ENCODE results near the gene CNOT11. TPM values are rescaled to one million over a fixed set of nuclear protein-coding genes. Genes with fewer than 3 reads are reported as not detected.

Gene CNOT11
- total RNA-seq, 4 donors from 2014 or later: 19.7 to 31.2 (median 21.6) TPM

DNA sequence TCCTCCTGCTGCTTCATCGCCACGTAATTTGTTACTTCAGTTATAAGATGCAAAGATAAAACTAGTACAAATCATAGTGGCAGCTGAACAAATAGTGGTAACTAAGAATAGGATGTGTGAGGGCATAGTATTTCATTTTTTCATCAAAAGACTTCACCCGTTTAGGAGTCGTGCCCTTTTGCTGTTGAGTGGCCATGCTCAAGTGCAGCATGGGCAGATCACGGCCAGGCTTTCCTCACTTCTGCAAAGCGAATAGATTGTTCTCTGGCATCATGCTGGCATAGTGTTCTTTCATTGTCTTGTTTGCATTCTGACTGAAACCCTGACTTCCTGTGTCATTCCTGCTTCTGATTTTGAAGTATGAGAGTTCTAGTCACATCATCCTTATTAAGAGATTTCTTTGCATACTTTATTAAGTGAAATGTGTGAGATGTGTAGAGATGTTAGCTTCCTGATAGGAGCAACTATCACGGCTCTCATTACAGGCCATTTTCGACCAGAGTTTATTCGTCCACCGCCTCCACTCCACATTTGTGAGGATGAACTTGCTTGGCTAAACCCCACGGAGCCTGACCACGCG lies 11.8 kb downstream of the CNOT11 start:
- Histone ChIP-seq H3K36me3 (no peaks in the 10 kb centered on the region), H3K9me3 (no peaks in the 10 kb centered on the region), H3K4me3 (no peak overlapping the region), H3K27ac (no peak overlapping the region), H3K27me3 (no peaks in the 10 kb centered on the region), H3K4me1 (no peaks in the 10 kb centered on the region)
- intact Hi-C loops (cut with DNase I; ENCODE audit: low total_unique reads): no loop called here
- TF ChIP-seq, protein P1, sequence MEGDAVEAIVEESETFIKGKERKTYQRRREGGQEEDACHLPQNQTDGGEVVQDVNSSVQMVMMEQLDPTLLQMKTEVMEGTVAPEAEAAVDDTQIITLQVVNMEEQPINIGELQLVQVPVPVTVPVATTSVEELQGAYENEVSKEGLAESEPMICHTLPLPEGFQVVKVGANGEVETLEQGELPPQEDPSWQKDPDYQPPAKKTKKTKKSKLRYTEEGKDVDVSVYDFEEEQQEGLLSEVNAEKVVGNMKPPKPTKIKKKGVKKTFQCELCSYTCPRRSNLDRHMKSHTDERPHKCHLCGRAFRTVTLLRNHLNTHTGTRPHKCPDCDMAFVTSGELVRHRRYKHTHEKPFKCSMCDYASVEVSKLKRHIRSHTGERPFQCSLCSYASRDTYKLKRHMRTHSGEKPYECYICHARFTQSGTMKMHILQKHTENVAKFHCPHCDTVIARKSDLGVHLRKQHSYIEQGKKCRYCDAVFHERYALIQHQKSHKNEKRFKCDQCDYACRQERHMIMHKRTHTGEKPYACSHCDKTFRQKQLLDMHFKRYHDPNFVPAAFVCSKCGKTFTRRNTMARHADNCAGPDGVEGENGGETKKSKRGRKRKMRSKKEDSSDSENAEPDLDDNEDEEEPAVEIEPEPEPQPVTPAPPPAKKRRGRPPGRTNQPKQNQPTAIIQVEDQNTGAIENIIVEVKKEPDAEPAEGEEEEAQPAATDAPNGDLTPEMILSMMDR (IDR thresholded peaks at IDR 0.05): no peak
- no peak for DNase-seq

DNA sequence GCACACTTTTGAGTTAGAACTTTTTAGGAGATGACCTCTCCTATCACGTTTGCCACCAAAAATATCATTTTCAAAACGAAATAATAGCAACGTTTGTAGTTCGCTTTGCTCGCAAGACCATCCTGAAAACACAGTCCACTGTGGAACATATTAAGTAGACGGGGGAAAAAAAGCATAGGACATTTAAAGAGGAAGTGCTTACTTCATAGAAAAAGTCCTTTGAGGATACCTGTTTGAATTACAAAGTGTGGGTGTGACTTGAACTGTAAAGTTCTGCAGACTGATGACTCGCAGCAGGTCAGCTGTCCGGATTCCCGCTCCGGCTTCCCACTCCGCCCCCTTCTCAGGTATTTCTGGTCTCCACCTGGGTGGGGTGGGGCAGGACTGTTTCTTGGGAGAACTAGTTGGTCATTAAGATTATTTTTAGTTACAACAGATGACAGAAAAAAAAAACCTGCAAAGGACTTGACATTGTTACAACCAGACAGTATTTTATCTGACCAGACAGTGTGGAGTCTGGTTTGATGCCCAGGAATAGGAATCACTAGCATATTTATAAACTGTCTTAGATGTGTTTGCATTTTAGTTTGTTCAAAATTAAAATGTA lies 13.3 kb downstream of the CNOT11 start:
- H3K36me3 ChIP-seq: no peaks in the 10 kb centered on the region
- H3K27ac ChIP-seq: no peak overlapping the region
- no peaks in the 10 kb centered on the region for H3K27me3 ChIP-seq
- TF ChIP-seq, protein P1 (IDR thresholded peaks at IDR 0.05): no peak
- no peak for TF ChIP-seq POLR2A (IDR thresholded peaks at IDR 0.05)
- H3K4me1 ChIP-seq: no peaks in the 10 kb centered on the region
- H3K9me3 ChIP-seq: no peaks in the 10 kb centered on the region
- intact Hi-C loops (cut with DNase I; ENCODE audit: low total_unique reads): no loop called here
- no peak for DNase-seq
- H3K4me3 ChIP-seq: no peak overlapping the region

DNA sequence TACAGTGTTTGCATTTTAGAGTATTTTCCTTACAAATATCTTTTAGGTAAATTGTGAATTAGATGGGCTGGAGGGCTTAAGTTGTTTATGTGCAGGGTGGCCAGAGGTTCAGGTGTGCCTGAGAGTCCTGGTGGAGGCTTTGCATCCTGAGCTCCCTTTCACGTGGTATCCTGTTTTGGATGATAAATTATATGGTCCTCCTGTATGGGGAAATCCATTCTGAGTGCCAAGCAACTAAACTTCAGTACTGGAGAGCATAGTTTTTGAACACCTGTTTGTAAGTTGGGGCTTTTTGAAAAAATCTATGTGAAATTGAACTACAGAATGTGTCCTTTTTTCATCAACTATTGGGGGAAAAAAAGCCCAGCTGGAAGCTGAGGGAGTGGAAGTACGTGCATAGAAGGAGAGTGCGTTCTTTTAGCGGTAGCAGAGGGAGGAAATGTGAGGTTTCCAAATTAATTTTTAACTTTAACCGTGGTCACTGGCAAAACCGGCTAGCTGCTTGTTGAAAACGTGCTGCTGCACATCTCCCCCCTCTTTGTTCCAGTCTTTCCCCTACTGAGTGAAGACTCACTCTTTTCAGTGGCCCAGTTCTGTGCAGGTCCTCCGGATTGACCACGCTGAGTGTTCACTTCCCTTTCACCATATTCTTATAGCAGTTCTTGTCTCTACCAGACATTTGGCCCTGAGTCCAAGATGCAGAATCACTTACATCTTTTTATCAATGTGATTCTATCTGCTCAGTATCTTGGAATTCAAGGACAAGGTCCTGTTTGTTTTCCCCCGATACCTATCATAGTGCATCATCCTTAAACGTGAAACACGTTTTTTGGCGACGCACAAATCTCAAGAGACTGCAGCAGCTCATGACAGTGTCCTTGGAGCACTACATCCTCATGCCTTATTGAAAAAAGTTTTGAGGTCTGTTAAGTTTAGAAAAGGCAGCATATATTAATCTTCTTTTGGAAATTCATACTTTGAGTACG lies 15.3 kb downstream of the CNOT11 start:
- intact Hi-C loops (cut with DNase I; ENCODE audit: low total_unique reads): no loop called here

DNA sequence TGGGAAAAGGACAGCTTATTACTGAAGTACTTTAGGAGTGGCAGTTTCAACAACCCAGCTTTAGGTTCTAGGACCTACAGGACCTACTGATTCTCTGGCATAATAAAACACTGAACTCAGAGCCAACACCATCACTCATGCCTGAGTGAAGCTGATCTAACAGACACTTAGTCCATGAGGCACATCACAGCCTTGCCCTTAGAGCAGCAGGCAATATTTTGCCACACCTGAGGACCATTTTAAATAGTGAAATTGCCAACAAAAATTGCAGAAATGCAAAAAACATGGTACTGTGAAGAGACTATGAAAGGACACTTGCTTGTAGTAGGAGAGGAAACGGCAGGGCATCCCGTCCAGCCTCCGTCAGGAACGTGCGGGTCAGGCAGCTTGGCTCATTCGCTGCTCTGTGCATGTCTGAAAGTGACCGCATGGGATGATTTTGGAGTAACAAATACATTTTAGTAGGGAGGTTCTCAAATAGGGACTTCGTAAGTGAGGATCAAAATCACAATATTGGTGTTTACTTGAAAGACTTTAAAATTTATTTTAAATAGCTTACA lies 18.1 kb downstream of the CNOT11 start:
- DNase-seq: no peak
- Histone ChIP-seq H3K27me3 (no peaks in the 10 kb centered on the region), H3K4me1 (no peaks in the 10 kb centered on the region), H3K9me3 (no peaks in the 10 kb centered on the region), H3K4me3 (no peak overlapping the region), H3K27ac (no peak overlapping the region), H3K36me3 (no peaks in the 10 kb centered on the region)
- intact Hi-C loops (cut with DNase I; ENCODE audit: low total_unique reads): no loop called here
- no peak for TF ChIP-seq POLR2A (IDR thresholded peaks at IDR 0.05)
- TF ChIP-seq, protein P1 (IDR thresholded peaks at IDR 0.05): no peak

More for the DNA sequence above, 15.3 kb downstream of the CNOT11 start:
- TF ChIP-seq POLR2A (IDR thresholded peaks at IDR 0.05): no peak
- TF ChIP-seq, protein P1 (IDR thresholded peaks at IDR 0.05): no peak
- H3K4me1 ChIP-seq: no peaks in the 10 kb centered on the region
- H3K4me3 ChIP-seq: no peak overlapping the region
- H3K36me3 ChIP-seq: no peaks in the 10 kb centered on the region
- no peak for DNase-seq
- no peaks in the 10 kb centered on the region for H3K9me3 ChIP-seq
- no peaks in the 10 kb centered on the region for H3K27me3 ChIP-seq
- H3K27ac ChIP-seq: no peak overlapping the region

All from uterus (tissue), 4 donors.